OCI-LY1 (cell line): ENCODE data around the gene LRRC36.

Experiments used
- H2AFZ ChIP-seq: fragments of 200-600 bp; sonication (generic), shearing (Covaris generic); 2 replicates; pipeline ENCODE4 v1.6.0; 2014; ENCODE audit warnings: antibody characterized with exemption, mild to moderate bottlenecking, low read length
- H3F3A ChIP-seq: fragments of 200-600 bp; sonication (generic), shearing (Covaris generic); 2 replicates; pipeline ENCODE4 v1.6.0; 2014; ENCODE audit warnings: mild to moderate bottlenecking, antibody characterized with exemption, low read length, moderate library complexity; ENCODE audit not compliant: insufficient read depth
- H3K27ac ChIP-seq: fragments of 200-600 bp; sonication (generic); 2 replicates; pipeline ENCODE4 v1.5.1; 2014; ENCODE audit warnings: low read length, mixed run types, mild to moderate bottlenecking, low read depth; ENCODE audit not compliant: poor library complexity, severe bottlenecking
- H3K27me3 ChIP-seq: fragments of 200-600 bp; sonication (generic); 2 replicates; pipeline ENCODE4 v1.6.0; 2014; ENCODE audit warnings: antibody characterized with exemption, mild to moderate bottlenecking, low read length, moderate library complexity; ENCODE audit not compliant: insufficient read depth
- H3K36me3 ChIP-seq: fragments of 200-600 bp; sonication (generic); 2 replicates; pipeline ENCODE4 v1.6.1; 2014; ENCODE audit warnings: mild to moderate bottlenecking, antibody characterized with exemption, low read length, moderate library complexity, mixed read lengths; ENCODE audit not compliant: insufficient read depth
- H3K4me1 ChIP-seq: fragments of 200-600 bp; sonication (generic); 2 replicates; pipeline ENCODE4 v1.5.1; 2014; ENCODE audit warnings: mild to moderate bottlenecking, low read length, moderate library complexity; ENCODE audit not compliant: insufficient read depth, severe bottlenecking
- H3K4me2 ChIP-seq: fragments of 200-600 bp; sonication (generic), shearing (Covaris generic); 2 replicates; pipeline ENCODE4 v1.6.1; 2014; ENCODE audit warnings: low read length
- H3K4me3 ChIP-seq: fragments of 200-600 bp; sonication (generic); 2 replicates; pipeline ENCODE4 v1.5.1; 2014; ENCODE audit warnings: low read length, low read depth, mild to moderate bottlenecking, mixed read lengths; ENCODE audit not compliant: poor library complexity, severe bottlenecking
- H3K79me2 ChIP-seq: fragments of 200-600 bp; shearing (Covaris generic); 2 replicates; pipeline ENCODE4 v1.6.1; 2016; ENCODE audit warnings: mixed run types, low read length, mixed read lengths; ENCODE audit not compliant: insufficient read depth
- H3K9ac ChIP-seq: fragments of 200-600 bp; sonication (generic), shearing (Covaris generic); 2 replicates; pipeline ENCODE4 v1.6.1; 2014; ENCODE audit warnings: mild to moderate bottlenecking, low read length, mixed read lengths
- H3K9me2 ChIP-seq: fragments of 200-600 bp; sonication (generic), shearing (Covaris generic); 2 replicates; pipeline ENCODE4 v1.6.1; 2014; ENCODE audit warnings: low read depth, mild to moderate bottlenecking, low read length, mixed read lengths
- H3K9me3 ChIP-seq: fragments of 200-600 bp; shearing (Covaris generic); 2 replicates; pipeline ENCODE4 v1.6.1; 2014; ENCODE audit warnings: low read length, mixed read lengths
- H4K20me1 ChIP-seq: fragments of 200-600 bp; sonication (generic), shearing (Covaris generic); 2 replicates; pipeline ENCODE4 v1.6.0; 2016; ENCODE audit warnings: mild to moderate bottlenecking, low read length; ENCODE audit not compliant: insufficient read depth
- CTCF ChIP-seq: fragments of 200-600 bp; sonication (generic), shearing (Covaris generic); IDR thresholded peaks from 2 replicates; pipeline ENCODE4 v1.5.1; 2017; ENCODE audit warnings: mild to moderate bottlenecking, antibody characterized with exemption, low read length, moderate library complexity, mixed read lengths
- EZH2 ChIP-seq: fragments of 200-600 bp; sonication (generic), shearing (Covaris generic); IDR thresholded peaks from 2 replicates; pipeline ENCODE4 v1.8.0; 2017; ENCODE audit warnings: borderline replicate concordance, mixed run types, mild to moderate bottlenecking, antibody characterized with exemption, low read length, moderate library complexity, mixed read lengths

The LRRC36 gene

GRCh38 chr16:67302970-67303369, 23.6 kb upstream of the LRRC36 start:
- no peak for TF ChIP-seq EZH2
- no peak for TF ChIP-seq CTCF
- Histone ChIP-seq H3K27ac (no peak overlapping the region), H3K4me2 (no peak overlapping the region), H3K9me3 (no peaks in the 10 kb centered on the region), H2AFZ (no peak overlapping the region), H3K4me1 (no peaks in the 10 kb centered on the region), H3K9me2 (no peaks in the 10 kb centered on the region), H3K36me3 (no peaks in the 10 kb centered on the region; the same call in 1 of the 2 replicates), H3K9ac (no peak overlapping the region), H4K20me1 (no peaks in the 10 kb centered on the region), H3K79me2 (no peaks in the 10 kb centered on the region), H3K4me3 (no peak overlapping the region), H3F3A (no peaks in the 10 kb centered on the region), H3K27me3 (peaks cover 14% of the 10 kb centered on the region; the same call in 1 of the 2 replicates)

- Histone ChIP-seq H3F3A (no peaks in the 10 kb centered on the region), H3K36me3 (no peaks in the 10 kb centered on the region; the same call in 1 of the 2 replicates), H4K20me1 (no peaks in the 10 kb centered on the region), H3K9me3 (no peaks in the 10 kb centered on the region), H3K4me2 (no peak overlapping the region), H2AFZ (no peak overlapping the region), H3K4me3 (no peak overlapping the region), H3K4me1 (no peaks in the 10 kb centered on the region), H3K27ac (no peak overlapping the region), H3K9me2 (no peaks in the 10 kb centered on the region), H3K27me3 (peaks cover 14% of the 10 kb centered on the region; the same call in 1 of the 2 replicates), H3K79me2 (no peaks in the 10 kb centered on the region), H3K9ac (no peak overlapping the region)
- TF ChIP-seq CTCF (no peak), EZH2 (no peak)
Measured at GRCh38 chr16:67304020-67304419, 22.6 kb upstream of the LRRC36 start.

DNA sequence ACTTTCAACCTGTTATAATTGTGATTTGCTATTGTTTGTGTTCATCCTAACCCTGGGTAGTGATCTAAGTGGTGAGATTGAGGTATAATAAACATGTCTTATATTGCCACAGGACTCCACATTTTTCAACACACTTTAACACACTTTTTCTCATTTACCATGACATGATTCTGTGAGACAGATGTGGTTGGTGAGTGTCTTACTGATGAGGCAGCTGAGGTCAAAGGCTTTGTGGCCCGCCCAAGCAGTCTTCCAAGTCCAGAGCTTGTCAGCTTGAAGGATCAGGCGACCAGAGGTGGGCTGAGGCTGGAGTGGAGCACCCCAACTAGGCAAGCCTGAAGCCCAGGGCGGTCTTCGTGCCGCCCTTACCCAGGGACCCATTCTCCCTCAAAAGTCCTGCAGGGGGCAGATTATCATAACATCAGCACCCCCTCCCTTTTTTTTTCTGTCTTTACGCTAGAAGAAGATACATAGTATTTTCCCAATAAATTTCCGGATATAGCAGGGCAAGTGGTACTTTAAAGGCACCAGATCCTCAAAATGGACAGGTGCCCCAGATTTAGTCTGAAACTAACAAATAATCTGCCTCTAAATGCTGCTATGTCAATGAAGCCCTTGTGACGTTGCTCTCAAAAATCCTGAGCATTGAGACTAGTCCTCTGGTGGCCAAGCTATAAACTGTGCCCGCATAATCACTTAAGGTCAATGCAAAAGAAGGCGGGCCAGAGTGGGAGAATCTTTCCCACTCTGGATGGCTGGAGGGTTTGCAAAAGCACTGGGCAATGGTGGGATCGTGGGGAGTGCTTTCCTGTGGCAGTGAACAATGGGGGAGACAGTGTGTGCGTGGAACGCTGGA, 21.2 kb upstream of the LRRC36 start:
- no peak overlapping the region for H2AFZ ChIP-seq
- TF ChIP-seq CTCF = no peak
- TF ChIP-seq EZH2 = no peak
- no peak overlapping the region for H3K4me3 ChIP-seq

More for the DNA sequence above, 21.2 kb upstream of the LRRC36 start:
- Histone ChIP-seq H3K36me3 (no peaks in the 10 kb centered on the region; the same call in 1 of the 2 replicates), H3K4me2 (no peak overlapping the region), H4K20me1 (no peaks in the 10 kb centered on the region), H3K9me3 (no peaks in the 10 kb centered on the region), H3K27me3 (peaks cover 14% of the 10 kb centered on the region; the same call in 1 of the 2 replicates), H3K9ac (no peak overlapping the region), H3K9me2 (no peaks in the 10 kb centered on the region), H3F3A (no peaks in the 10 kb centered on the region), H3K4me1 (no peaks in the 10 kb centered on the region), H3K79me2 (no peaks in the 10 kb centered on the region), H3K27ac (no peak overlapping the region)
